ENCODE results near the gene NELL1. TPM values are rescaled to one million over a fixed set of nuclear protein-coding genes. Genes with fewer than 3 reads are reported as not detected.

The NELL1 gene
- total RNA-seq, 1 experiment from 2014 or later, result not detected

DNA sequence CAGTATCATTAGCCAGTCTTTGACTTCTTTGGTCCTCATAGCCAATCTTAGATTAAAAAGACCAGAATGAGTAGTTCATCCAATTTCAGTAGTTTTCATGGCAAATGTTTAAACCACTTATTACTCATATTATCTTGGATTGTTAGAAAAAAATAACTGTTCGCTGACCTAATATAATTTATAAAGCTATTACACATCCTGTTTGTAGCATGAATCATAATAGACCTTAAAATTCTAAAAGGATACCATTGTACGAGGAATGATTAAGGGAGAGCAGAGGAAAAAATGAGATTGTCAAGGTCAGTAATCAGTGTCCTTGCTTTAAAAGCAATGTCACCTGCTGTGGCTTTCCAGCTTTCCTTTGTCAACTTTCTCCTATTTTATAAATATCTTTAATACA is 371.2 kb downstream of the NELL1 start:
- intact Hi-C loops (cut with micrococcal nuclease), result no loop called here
- Histone ChIP-seq H3K4me3 (ENCODE audit: low read length) (no peak overlapping the region), H3K27me3 (ENCODE audit: low read length) (no peaks in the 10 kb centered on the region), H3K27ac (ENCODE audit: low read length) (no peak overlapping the region), H3K36me3 (ENCODE audit: low read depth, low read length) (no peaks in the 10 kb centered on the region), H3K9me2 (replicated peaks; ENCODE audit: low read length) (no peaks in the 10 kb centered on the region), H3K9me3 (ENCODE audit: low read length) (no peaks in the 10 kb centered on the region), H3K4me1 (ENCODE audit: insufficient read depth, low read length) (no peaks in the 10 kb centered on the region), H3K79me2 (ENCODE audit: low read length) (no peaks in the 10 kb centered on the region), H3K9ac (ENCODE audit: low read length) (no peak overlapping the region), H3K4me2 (ENCODE audit: low read length) (no peak overlapping the region), H4K20me1 (ENCODE audit: low read length) (no peaks in the 10 kb centered on the region), H2AFZ (ENCODE audit: low read length) (no peak overlapping the region), H3F3A (ENCODE audit: low read length, unreplicated experiment) (no peaks in the 10 kb centered on the region)
- ATAC-seq, result no peak
- no TSS peak for BruUV-seq (replicated peaks)
- CTCF ChIA-PET, result no interaction called here
- TF ChIP-seq EZH2 (IDR thresholded peaks at IDR 0.05; ENCODE audit: low read length, unreplicated experiment), result no peak
- TF ChIP-seq, protein P1, sequence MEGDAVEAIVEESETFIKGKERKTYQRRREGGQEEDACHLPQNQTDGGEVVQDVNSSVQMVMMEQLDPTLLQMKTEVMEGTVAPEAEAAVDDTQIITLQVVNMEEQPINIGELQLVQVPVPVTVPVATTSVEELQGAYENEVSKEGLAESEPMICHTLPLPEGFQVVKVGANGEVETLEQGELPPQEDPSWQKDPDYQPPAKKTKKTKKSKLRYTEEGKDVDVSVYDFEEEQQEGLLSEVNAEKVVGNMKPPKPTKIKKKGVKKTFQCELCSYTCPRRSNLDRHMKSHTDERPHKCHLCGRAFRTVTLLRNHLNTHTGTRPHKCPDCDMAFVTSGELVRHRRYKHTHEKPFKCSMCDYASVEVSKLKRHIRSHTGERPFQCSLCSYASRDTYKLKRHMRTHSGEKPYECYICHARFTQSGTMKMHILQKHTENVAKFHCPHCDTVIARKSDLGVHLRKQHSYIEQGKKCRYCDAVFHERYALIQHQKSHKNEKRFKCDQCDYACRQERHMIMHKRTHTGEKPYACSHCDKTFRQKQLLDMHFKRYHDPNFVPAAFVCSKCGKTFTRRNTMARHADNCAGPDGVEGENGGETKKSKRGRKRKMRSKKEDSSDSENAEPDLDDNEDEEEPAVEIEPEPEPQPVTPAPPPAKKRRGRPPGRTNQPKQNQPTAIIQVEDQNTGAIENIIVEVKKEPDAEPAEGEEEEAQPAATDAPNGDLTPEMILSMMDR (conservative IDR thresholded peaks at IDR 0.05; ENCODE audit: low read depth, low read length), result no peak
- no peak for TF ChIP-seq EZH2phosphoT487 (IDR thresholded peaks at IDR 0.05; ENCODE audit: borderline replicate concordance, low read length)
- POLR2A ChIA-PET (ENCODE audit: unreplicated experiment), result no interaction called here
- no peak for DNase-seq

DNA sequence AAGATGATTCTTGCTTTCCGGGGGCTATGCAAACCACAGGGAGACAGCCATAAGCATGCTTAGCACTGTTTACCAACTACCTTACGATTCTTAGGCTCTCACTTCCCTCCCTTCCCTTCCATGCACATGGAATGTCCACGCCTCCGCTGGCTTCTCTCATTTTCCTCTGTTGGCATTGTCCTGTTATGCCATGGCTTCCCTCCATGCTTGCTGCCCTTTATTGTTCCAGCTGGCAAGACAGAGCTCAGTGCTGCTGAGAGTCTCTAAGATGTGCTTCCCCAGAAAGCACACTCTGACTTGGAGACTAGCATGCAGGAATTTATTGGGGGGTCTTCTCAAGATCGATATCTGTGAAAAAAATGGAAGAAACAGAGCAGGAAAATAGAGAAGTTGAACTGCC is 379.2 kb downstream of the NELL1 start:
- Histone ChIP-seq H4K20me1 (ENCODE audit: low read length) (no peaks in the 10 kb centered on the region), H3K27me3 (ENCODE audit: low read length) (no peaks in the 10 kb centered on the region), H2AFZ (ENCODE audit: low read length) (no peak overlapping the region), H3K9me2 (replicated peaks; ENCODE audit: low read length) (no peaks in the 10 kb centered on the region), H3K4me2 (ENCODE audit: low read length) (no peak overlapping the region), H3K27ac (ENCODE audit: low read length) (no peak overlapping the region), H3K4me1 (ENCODE audit: insufficient read depth, low read length) (no peaks in the 10 kb centered on the region), H3K4me3 (ENCODE audit: low read length) (no peak overlapping the region), H3K9me3 (ENCODE audit: low read length) (no peaks in the 10 kb centered on the region; the same call in 1 of the 2 replicates), H3F3A (ENCODE audit: low read length, unreplicated experiment) (no peaks in the 10 kb centered on the region), H3K79me2 (ENCODE audit: low read length) (no peaks in the 10 kb centered on the region), H3K9ac (ENCODE audit: low read length) (no peak overlapping the region), H3K36me3 (ENCODE audit: low read depth, low read length) (no peaks in the 10 kb centered on the region)
- CTCF ChIA-PET, result no interaction called here
- TF ChIP-seq EZH2phosphoT487 (IDR thresholded peaks at IDR 0.05; ENCODE audit: borderline replicate concordance, low read length) (no peak), EZH2 (IDR thresholded peaks at IDR 0.05; ENCODE audit: low read length, unreplicated experiment) (no peak)
- TF ChIP-seq, protein P1 (conservative IDR thresholded peaks at IDR 0.05; ENCODE audit: low read depth, low read length), result no peak
- ATAC-seq (no peak), DNase-seq (no peak)
- intact Hi-C loops (cut with micrococcal nuclease), result no loop called here
- POLR2A ChIA-PET (ENCODE audit: unreplicated experiment), result no interaction called here
- BruUV-seq (replicated peaks), result no TSS peak

DNA sequence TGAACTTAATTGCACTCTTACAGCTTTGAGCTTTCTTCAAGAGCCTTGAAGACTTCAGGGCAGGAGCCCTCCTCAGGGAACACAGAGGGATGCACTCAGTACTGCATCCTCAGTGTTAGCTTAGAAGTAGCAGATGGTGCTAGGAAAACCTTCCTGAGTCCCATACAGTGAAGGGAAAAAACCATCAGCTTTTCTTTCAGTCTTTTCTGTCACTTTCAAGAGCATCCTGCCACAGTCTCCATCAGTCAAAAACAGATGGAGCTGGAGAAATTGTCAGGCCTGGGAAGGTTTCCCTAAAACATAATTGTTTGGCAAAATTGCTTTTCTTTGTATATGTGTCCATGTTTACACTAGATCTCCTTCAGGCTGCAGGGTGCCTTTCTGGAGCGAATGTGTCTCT is 384.1 kb downstream of the NELL1 start:
- Histone ChIP-seq H3K4me1 (ENCODE audit: insufficient read depth, low read length) (no peaks in the 10 kb centered on the region), H3K9me3 (ENCODE audit: low read length) (no peaks in the 10 kb centered on the region; the same call in 1 of the 2 replicates), H3K4me3 (ENCODE audit: low read length) (no peak overlapping the region), H4K20me1 (ENCODE audit: low read length) (no peaks in the 10 kb centered on the region), H3K4me2 (ENCODE audit: low read length) (no peak overlapping the region), H3K79me2 (ENCODE audit: low read length) (no peaks in the 10 kb centered on the region), H3K9ac (ENCODE audit: low read length) (no peak overlapping the region), H3K27me3 (ENCODE audit: low read length) (no peaks in the 10 kb centered on the region), H3K9me2 (replicated peaks; ENCODE audit: low read length) (no peaks in the 10 kb centered on the region), H3K36me3 (ENCODE audit: low read depth, low read length) (no peaks in the 10 kb centered on the region), H3K27ac (ENCODE audit: low read length) (no peak overlapping the region), H3F3A (ENCODE audit: low read length, unreplicated experiment) (no peaks in the 10 kb centered on the region), H2AFZ (ENCODE audit: low read length) (no peak overlapping the region)
- intact Hi-C loops (cut with micrococcal nuclease), result no loop called here
- no peak for DNase-seq
- POLR2A ChIA-PET (ENCODE audit: unreplicated experiment), result no interaction called here
- no peak for ATAC-seq
- TF ChIP-seq EZH2 (IDR thresholded peaks at IDR 0.05; ENCODE audit: low read length, unreplicated experiment) (no peak), EZH2phosphoT487 (IDR thresholded peaks at IDR 0.05; ENCODE audit: borderline replicate concordance, low read length) (no peak)
- TF ChIP-seq, protein P1 (conservative IDR thresholded peaks at IDR 0.05; ENCODE audit: low read depth, low read length), result no peak
- CTCF ChIA-PET, result no interaction called here
- no TSS peak for BruUV-seq (replicated peaks)
